GM21526 (cell line): ENCODE data around the gene LIMCH1.

Experiments
- ATAC-seq: cut with Tn5 transposase; IDR thresholded peaks from one replicate; pipeline ENCODE4 v1.9.1; 2021; ENCODE audit warnings: moderate library complexity; ENCODE audit not compliant: unreplicated experiment, low FRiP score

Gene LIMCH1

GRCh38 chr4:41530741-41531140 is 7.2 kb upstream of the LIMCH1 start:
- no peak for ATAC-seq

- no peak for ATAC-seq
Observed at GRCh38 chr4:41532336-41532735, 5.6 kb upstream of the LIMCH1 start.

GRCh38 chr4:41532882-41533281 is 5.1 kb upstream of the LIMCH1 start:
- ATAC-seq: no peak

GRCh38 chr4:41533680-41534079 is 4.3 kb upstream of the LIMCH1 start:
- ATAC-seq: no peak

- ATAC-seq: no peak
Observed at GRCh38 chr4:41534404-41534803, 3.6 kb upstream of the LIMCH1 start.

GRCh38 chr4:41535911-41536371 is 2.0 kb upstream of the LIMCH1 start:
- ATAC-seq: no peak

- ATAC-seq: no peak
Observed at GRCh38 chr4:41537292-41537890, 566 bp upstream of the LIMCH1 start.

GRCh38 chr4:41538887-41539498 is 1.0 kb downstream of the LIMCH1 start:
- ATAC-seq: no peak

- ATAC-seq: no peak
Observed at GRCh38 chr4:41539711-41540110, 1.8 kb downstream of the LIMCH1 start.

- ATAC-seq: no peak
Observed at GRCh38 chr4:41540687-41541086, 2.7 kb downstream of the LIMCH1 start.

GRCh38 chr4:41541687-41542094 is 3.7 kb downstream of the LIMCH1 start:
- ATAC-seq: no peak

GRCh38 chr4:41542526-41543275 is 4.7 kb downstream of the LIMCH1 start:
- ATAC-seq: no peak

GRCh38 chr4:41545238-41545637 is 7.3 kb downstream of the LIMCH1 start:
- no peak for ATAC-seq

GRCh38 chr4:41546638-41547037 is 8.7 kb downstream of the LIMCH1 start:
- ATAC-seq: no peak

- ATAC-seq: no peak
Observed at GRCh38 chr4:41548305-41548880, 10.4 kb downstream of the LIMCH1 start.

GRCh38 chr4:41549478-41549877 is 11.5 kb downstream of the LIMCH1 start:
- ATAC-seq: no peak

- no peak for ATAC-seq
Observed at GRCh38 chr4:41550308-41550707, 12.4 kb downstream of the LIMCH1 start.

- no peak for ATAC-seq
Observed at GRCh38 chr4:41551536-41551935, 13.6 kb downstream of the LIMCH1 start.

- ATAC-seq: no peak
Observed at GRCh38 chr4:41554905-41555304, 16.9 kb downstream of the LIMCH1 start.

GRCh38 chr4:41556526-41556925 is 18.6 kb downstream of the LIMCH1 start:
- no peak for ATAC-seq

- ATAC-seq: no peak
Observed at GRCh38 chr4:41559940-41560516, 22.1 kb downstream of the LIMCH1 start.
